WERI-Rb-1 (cell line): ENCODE results near the gene SOX8.

Source experiments
- DNase-seq: peaks from one replicate; pipeline ENCODE4 v3.0.0-alpha.2; 2020
- H3K27ac ChIP-seq: fragments of 250-450 bp; sonication (Bioruptor Pico); 2 replicates; pipeline ENCODE4 v1.5.1; 2020; ENCODE audit warnings: mild to moderate bottlenecking, moderate library complexity
- H3K27me3 ChIP-seq: fragments of 250-450 bp; sonication (Bioruptor Pico); 2 replicates; pipeline ENCODE4 v1.5.1; 2021; ENCODE audit warnings: mild to moderate bottlenecking, low read depth, moderate library complexity; ENCODE audit not compliant: insufficient read depth, severe bottlenecking
- H3K36me3 ChIP-seq: fragments of 250-450 bp; sonication (Bioruptor Pico); 2 replicates; pipeline ENCODE4 v1.5.1; 2020; ENCODE audit warnings: mild to moderate bottlenecking, moderate library complexity
- H3K4me3 ChIP-seq: 2 replicates; pipeline ENCODE4 v1.5.1; 2011; ENCODE audit warnings: low read depth, mild to moderate bottlenecking, control low read depth, low read length
- H3K9me3 ChIP-seq: fragments of 250-450 bp; sonication (Bioruptor Pico); 2 replicates; pipeline ENCODE4 v1.5.1; 2021; ENCODE audit warnings: mild to moderate bottlenecking, moderate library complexity; ENCODE audit not compliant: severe bottlenecking
- TF ChIP-seq, protein P1 (sequence below): IDR thresholded peaks from 2 replicates; pipeline ENCODE4 v1.5.1; 2011; ENCODE audit warnings: low read depth, mild to moderate bottlenecking, control low read depth, inconsistent platforms, low read length

The SOX8 gene

DNA sequence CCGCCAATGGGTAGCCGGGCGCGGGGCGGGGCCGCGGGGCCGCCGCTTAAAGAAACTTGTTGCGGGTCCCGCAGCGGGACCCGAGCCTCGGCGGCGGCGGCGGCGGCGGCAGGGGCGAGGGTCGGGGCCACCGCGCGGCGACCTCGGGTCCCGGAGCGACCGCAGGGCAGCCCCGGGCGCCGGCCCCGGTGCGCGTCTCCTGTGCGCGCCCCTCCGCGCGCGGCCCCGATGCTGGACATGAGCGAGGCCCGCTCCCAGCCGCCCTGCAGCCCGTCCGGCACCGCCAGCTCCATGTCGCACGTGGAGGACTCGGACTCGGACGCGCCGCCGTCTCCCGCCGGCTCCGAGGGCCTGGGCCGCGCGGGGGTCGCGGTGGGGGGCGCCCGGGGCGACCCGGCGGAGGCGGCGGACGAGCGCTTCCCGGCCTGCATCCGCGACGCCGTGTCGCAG lies at the start of gene SOX8:
Gene SOX8 (plus strand): TSS at position 76 of the 450 bp plus-strand sequence. CDS start 153 bp downstream, at position 229.
- no peak for DNase-seq
- TF ChIP-seq, protein P1, sequence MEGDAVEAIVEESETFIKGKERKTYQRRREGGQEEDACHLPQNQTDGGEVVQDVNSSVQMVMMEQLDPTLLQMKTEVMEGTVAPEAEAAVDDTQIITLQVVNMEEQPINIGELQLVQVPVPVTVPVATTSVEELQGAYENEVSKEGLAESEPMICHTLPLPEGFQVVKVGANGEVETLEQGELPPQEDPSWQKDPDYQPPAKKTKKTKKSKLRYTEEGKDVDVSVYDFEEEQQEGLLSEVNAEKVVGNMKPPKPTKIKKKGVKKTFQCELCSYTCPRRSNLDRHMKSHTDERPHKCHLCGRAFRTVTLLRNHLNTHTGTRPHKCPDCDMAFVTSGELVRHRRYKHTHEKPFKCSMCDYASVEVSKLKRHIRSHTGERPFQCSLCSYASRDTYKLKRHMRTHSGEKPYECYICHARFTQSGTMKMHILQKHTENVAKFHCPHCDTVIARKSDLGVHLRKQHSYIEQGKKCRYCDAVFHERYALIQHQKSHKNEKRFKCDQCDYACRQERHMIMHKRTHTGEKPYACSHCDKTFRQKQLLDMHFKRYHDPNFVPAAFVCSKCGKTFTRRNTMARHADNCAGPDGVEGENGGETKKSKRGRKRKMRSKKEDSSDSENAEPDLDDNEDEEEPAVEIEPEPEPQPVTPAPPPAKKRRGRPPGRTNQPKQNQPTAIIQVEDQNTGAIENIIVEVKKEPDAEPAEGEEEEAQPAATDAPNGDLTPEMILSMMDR: no peak
- no peaks in the 10 kb centered on the region for H3K36me3 ChIP-seq
- H3K27me3 ChIP-seq: peaks cover 13% of the 10 kb centered on the region
- no peaks in the 10 kb centered on the region for H3K9me3 ChIP-seq
- H3K27ac ChIP-seq: no peak within 1 kb of the TSS
- peak within 1 kb of the TSS; percentile 66 for H3K4me3 ChIP-seq

DNA sequence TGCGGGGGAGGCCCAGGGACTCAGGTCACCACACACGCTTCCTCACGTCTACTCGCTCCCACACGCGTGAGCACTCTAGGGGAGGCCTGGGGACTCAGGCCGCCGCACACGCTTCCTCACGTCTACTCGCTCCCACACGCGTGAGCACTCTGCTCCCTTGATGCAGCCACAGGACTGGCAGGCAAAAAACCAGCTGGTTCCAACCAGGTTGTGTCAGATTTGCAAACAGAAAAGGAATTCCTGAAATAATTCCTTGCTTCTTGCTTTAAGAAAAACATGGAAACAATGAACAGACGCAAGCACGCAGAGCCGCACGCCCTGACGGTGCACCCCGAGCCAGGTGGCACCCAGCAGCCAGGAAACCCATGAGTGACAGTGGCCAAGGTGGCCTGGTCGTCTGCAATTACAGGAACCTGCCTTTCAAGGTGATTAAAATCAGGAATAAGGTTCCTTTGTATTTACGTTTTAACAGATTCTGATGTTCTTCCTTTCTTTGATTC lies 48.7 kb upstream of the SOX8 start:
- TF ChIP-seq, protein P1: no peak
- Histone ChIP-seq H3K27ac (no peak overlapping the region), H3K4me3 (no peak overlapping the region), H3K9me3 (no peaks in the 10 kb centered on the region), H3K36me3 (no peaks in the 10 kb centered on the region), H3K27me3 (no peaks in the 10 kb centered on the region)
- no peak for DNase-seq

DNA sequence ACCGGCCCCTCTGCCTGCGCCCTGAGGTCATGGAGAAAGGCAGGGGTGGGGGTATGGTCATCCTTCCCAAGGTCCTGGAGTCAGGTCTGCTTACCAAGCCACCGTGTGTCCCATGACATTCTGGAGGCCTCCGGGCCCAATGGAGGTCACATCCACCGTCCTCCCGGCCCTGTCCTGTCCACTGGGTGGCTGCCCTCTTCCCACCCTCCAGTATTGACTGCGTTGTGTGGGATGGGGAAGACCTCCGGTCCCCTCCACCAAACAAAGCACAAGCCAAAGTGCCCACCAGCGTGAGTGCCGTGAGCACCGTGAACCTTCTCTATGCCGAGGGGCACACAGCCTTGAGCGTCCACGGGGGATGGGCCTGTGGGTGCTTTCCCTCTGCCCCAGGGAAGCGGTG lies 48.0 kb upstream of the SOX8 start:
- Histone ChIP-seq H3K27ac (no peak overlapping the region), H3K27me3 (no peaks in the 10 kb centered on the region), H3K4me3 (no peak overlapping the region), H3K9me3 (no peaks in the 10 kb centered on the region), H3K36me3 (no peaks in the 10 kb centered on the region)
- TF ChIP-seq, protein P1: no peak
- no peak for DNase-seq

DNA sequence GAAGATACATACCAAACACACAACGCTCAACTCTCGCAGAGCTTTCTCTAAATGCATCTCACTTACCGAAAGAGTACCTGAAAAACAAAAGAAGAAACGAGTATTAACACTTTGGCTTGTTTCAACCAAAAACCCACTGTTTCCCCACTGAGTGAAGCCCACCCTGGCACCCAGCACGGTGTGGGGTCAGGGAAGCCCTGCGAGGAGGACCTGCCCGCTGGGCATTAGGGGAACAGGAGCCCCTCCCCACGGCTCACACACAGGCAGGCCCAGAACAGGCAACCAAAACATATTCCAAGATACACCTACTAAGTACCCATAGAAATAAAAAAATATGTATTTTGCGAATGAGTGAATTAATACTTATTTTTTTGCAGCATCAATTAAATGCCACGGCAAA lies 47.4 kb upstream of the SOX8 start:
- DNase-seq: no peak
- Histone ChIP-seq H3K4me3 (no peak overlapping the region), H3K36me3 (no peaks in the 10 kb centered on the region), H3K27ac (no peak overlapping the region), H3K27me3 (no peaks in the 10 kb centered on the region), H3K9me3 (no peaks in the 10 kb centered on the region)
- TF ChIP-seq, protein P1: no peak

DNA sequence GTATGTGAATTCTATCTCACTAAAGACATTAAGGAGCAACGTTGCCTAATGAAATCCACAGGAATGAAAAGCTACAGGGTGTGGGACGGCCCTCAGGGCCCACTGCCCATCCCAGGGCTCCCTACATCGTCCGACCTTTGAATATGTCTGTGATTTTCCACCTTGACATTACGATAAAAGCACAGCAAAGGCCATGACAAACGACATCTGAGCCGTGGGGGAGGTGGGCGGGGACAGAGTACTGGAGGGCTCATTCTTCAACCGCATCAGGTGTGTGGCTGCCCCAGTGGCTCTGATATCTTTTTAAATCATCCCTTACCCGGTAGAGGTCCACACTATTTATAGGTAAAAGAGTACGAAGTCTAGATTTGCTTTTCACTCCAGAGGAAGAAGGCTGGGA lies 45.9 kb upstream of the SOX8 start:
- Histone ChIP-seq H3K27me3 (no peaks in the 10 kb centered on the region), H3K9me3 (no peaks in the 10 kb centered on the region), H3K36me3 (no peaks in the 10 kb centered on the region), H3K4me3 (no peak overlapping the region), H3K27ac (no peak overlapping the region)
- TF ChIP-seq, protein P1: no peak
- DNase-seq: no peak

DNA sequence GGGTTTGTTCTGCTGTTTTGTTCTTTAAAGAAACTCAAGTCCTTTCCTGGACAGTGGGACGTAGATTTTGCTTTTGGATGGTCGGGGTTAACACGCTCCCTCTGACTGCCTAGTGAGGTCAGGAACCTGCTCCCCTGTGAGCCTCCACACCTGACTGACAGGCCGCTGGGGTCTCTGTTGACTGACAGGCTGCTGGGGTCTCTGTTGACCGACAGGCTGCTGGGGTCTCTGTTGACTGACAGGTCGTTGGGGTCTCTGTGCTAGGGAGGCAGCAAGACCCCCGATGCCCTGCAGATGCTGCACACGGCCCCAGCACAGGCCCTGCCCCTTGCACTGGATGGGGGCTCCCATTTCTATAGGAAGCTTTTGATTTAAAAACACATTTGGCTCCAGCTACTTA lies 44.3 kb upstream of the SOX8 start:
- Histone ChIP-seq H3K4me3 (no peak overlapping the region), H3K27me3 (no peaks in the 10 kb centered on the region), H3K27ac (no peak overlapping the region), H3K9me3 (peaks cover 8% of the 10 kb centered on the region), H3K36me3 (no peaks in the 10 kb centered on the region)
- no peak for DNase-seq
- TF ChIP-seq, protein P1: no peak
